NOMO-1 treated with DMSO at 0.1 percent for 48 hours (cell line): ENCODE results near the gene COPS9.

Source experiments
- DNase-seq: peaks from one replicate; lab custom pipeline; 2025; ENCODE audit not compliant: unreplicated experiment; lab: John Stamatoyannopoulos, UW

The COPS9 gene

GRCh38 chr2:240114233-240114632 lies 21.9 kb downstream of the COPS9 start:
- no peak for DNase-seq

GRCh38 chr2:240112914-240113690 lies 23.0 kb downstream of the COPS9 start:
- no peak for DNase-seq

GRCh38 chr2:240111253-240111652 lies 24.9 kb downstream of the COPS9 start:
- no peak for DNase-seq

- DNase-seq, result no peak
Measured at GRCh38 chr2:240109386-240109785, 26.7 kb downstream of the COPS9 start.

GRCh38 chr2:240107477-240107796 lies 28.7 kb downstream of the COPS9 start:
- DNase-seq, result no peak

GRCh38 chr2:240106765-240107476 lies 29.2 kb downstream of the COPS9 start:
- DNase-seq, result no peak

- no peak for DNase-seq
Measured at GRCh38 chr2:240105982-240106381, 30.1 kb downstream of the COPS9 start.

GRCh38 chr2:240103136-240103535 lies 33.0 kb downstream of the COPS9 start:
- DNase-seq, result no peak

- DNase-seq, result no peak
Measured at GRCh38 chr2:240098349-240098748, 37.8 kb downstream of the COPS9 start.

GRCh38 chr2:240095556-240096523 lies 40.3 kb downstream of the COPS9 start:
- no peak for DNase-seq

- DNase-seq, result no peak
Measured at GRCh38 chr2:240089306-240089705, 46.8 kb downstream of the COPS9 start.

GRCh38 chr2:240086563-240086962 lies 49.5 kb downstream of the COPS9 start:
- no peak for DNase-seq
